IPS DF 6.9 (cell line): Measurements from ENCODE around the gene NOS3.

Experiments used
- DNase-seq: peaks from one replicate; pipeline ENCODE4 v3.0.0-alpha.2; 2013; ENCODE audit warnings: low read depth, low spot score
- H3K27ac ChIP-seq: one replicate; pipeline ENCODE4 v1.5.1; 2013; ENCODE audit warnings: low read length, control low read depth
- H3K27me3 ChIP-seq: 2 replicates; pipeline ENCODE4 v1.6.1; 2013; ENCODE audit warnings: mild to moderate bottlenecking, low read length; ENCODE audit not compliant: control insufficient read depth, insufficient read depth
- H3K36me3 ChIP-seq: 2 replicates; pipeline ENCODE4 v1.6.1; 2013; ENCODE audit warnings: low read length; ENCODE audit not compliant: control insufficient read depth, insufficient read depth
- H3K4me1 ChIP-seq: 2 replicates; pipeline ENCODE4 v1.6.1; 2013; ENCODE audit warnings: low read length; ENCODE audit not compliant: control insufficient read depth, insufficient read depth
- H3K4me3 ChIP-seq: 2 replicates; pipeline ENCODE4 v1.5.1; 2013; ENCODE audit warnings: mild to moderate bottlenecking, low read length
- H3K9me3 ChIP-seq: 2 replicates; pipeline ENCODE4 v1.6.1; 2013; ENCODE audit warnings: low read length, inconsistent platforms; ENCODE audit not compliant: control insufficient read depth, insufficient read depth
- WGBS: extraction: QIAGEN DNeasy Blood & Tissue Kit; methylation state at CpG from one replicate; pipeline ENCODE4 v1.1.7; 2013; ENCODE audit warnings: mixed read lengths, missing lambda C conversion rate; ENCODE audit not compliant: insufficient read length, insufficient coverage; 5-methylcytosine and 5-hydroxymethylcytosine counted together

Gene NOS3

DNA sequence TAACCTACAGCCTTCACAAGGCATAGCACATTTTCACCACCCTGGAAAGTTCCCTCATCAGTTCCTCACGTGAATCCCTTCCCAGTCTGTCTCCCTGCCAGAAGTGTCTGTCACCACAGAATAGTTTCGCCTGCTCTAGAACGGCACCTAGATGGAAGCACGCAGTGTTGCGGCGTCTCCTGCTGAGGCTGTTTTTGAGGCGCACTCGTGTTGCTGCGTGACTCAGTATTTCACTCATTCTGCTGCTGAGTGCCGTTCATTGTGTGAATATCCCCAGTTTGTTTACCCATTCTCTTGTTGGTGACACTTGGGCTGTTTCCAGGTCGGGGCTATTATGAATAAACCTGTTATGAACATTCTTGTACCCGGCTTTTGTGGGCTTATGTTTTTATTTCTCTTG, 12.8 kb downstream of the NOS3 start:
- WGBS, result no CpG with 5 or more reads among the region's 12 CpGs
- DNase-seq, result no peak
- Histone ChIP-seq H3K4me1 (0 out of 2 replicates have a peak, but pooled peaks cover 1% of the 10 kb centered on the region), H3K27ac (no peak overlapping the region), H3K4me3 (no peak overlapping the region), H3K27me3 (no peaks in the 10 kb centered on the region), H3K9me3 (no peaks in the 10 kb centered on the region), H3K36me3 (no peaks in the 10 kb centered on the region)

DNA sequence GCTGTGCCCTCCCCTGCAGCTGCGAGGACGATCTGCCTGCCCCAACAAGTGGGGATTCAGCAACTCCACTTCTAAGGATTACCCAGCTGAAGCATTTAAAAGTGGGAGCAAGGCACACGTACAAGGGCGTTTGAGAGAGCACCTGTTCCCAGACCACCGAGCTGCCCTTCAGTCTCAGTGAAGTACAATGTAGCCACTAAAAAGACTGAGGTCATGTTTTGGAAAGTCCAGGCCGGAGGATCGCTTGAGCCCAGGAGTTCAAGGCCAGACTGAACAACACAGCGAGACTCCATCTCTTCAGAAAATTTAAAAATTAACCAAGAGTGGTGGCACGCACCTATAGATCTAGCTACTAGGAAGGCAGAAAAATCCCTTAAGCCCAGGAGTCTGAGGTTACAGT, 14.7 kb downstream of the NOS3 start:
- WGBS, result no CpG with 5 or more reads among the region's 9 CpGs
- no peak for DNase-seq

DNA sequence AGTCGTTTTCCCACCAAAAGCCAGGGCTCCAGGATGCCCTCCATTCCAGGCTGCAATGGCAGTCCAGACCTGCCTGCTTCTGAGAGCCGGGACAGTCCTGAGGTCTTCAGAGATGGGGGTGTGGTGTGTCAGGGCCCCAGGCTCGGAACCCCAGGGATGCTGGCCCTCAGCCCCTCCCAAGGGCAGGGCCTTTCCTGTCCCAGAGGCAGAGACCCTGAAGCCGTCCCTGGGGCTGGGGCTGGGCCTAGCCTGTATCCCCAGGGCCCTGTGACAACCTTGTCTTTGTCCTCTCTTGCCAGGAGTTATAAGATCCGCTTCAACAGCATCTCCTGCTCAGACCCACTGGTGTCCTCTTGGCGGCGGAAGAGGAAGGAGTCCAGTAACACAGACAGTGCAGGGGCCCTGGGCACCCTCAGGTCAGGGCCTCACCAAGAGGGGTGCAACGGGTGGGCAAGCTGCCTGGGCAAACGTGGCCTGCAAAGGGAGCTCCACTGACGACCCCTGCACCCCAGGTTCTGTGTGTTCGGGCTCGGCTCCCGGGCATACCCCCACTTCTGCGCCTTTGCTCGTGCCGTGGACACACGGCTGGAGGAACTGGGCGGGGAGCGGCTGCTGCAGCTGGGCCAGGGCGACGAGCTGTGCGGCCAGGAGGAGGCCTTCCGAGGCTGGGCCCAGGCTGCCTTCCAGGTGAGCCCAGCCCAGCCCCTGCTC, 15.9 kb downstream of the NOS3 start:
- H3K9me3 ChIP-seq, result no peaks in the 10 kb centered on the region
- H3K4me1 ChIP-seq, result peaks cover 13% of the 10 kb centered on the region
- no peaks in the 10 kb centered on the region for H3K27me3 ChIP-seq
- DNase-seq, result no peak
- H3K36me3 ChIP-seq, result no peaks in the 10 kb centered on the region
- no CpG with 5 or more reads among the region's 23 CpGs for WGBS
- H3K4me3 ChIP-seq, result no peak overlapping the region
- H3K27ac ChIP-seq, result no peak overlapping the region

More for the DNA sequence above, 14.7 kb downstream of the NOS3 start:
- no peaks in the 10 kb centered on the region for H3K9me3 ChIP-seq
- H3K27me3 ChIP-seq, result no peaks in the 10 kb centered on the region
- H3K4me3 ChIP-seq, result no peak overlapping the region
- H3K4me1 ChIP-seq, result peaks cover 12% of the 10 kb centered on the region
- no peaks in the 10 kb centered on the region for H3K36me3 ChIP-seq
- H3K27ac ChIP-seq, result no peak overlapping the region

DNA sequence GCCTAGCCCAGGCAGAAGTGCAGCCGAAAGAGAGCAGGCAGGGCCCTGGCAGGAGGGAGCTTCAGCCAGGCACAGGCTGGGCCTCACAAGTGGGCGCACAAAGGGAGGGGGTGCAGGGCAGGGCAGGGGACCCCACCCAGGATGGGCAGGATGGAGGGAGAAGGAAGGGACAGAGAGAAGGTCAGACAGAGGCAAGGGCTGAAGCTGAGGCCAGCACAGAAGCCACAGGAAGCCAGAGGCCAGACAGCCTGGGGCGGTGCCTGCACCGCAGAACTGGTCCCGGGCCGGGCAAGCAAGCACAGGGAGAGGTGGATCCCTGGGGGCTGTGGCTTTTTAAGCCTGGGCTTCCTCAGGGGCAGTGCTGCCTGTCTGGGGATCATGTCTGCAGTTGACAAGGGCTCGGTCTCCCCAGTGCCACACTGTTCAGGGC, 16.7 kb downstream of the NOS3 start:
- no CpG with 5 or more reads among the region's 7 CpGs for WGBS
- Histone ChIP-seq H3K4me3 (no peak overlapping the region), H3K36me3 (no peaks in the 10 kb centered on the region), H3K9me3 (no peaks in the 10 kb centered on the region), H3K27ac (no peak overlapping the region), H3K27me3 (no peaks in the 10 kb centered on the region), H3K4me1 (peaks cover 14% of the 10 kb centered on the region)
- DNase-seq, result no peak

DNA sequence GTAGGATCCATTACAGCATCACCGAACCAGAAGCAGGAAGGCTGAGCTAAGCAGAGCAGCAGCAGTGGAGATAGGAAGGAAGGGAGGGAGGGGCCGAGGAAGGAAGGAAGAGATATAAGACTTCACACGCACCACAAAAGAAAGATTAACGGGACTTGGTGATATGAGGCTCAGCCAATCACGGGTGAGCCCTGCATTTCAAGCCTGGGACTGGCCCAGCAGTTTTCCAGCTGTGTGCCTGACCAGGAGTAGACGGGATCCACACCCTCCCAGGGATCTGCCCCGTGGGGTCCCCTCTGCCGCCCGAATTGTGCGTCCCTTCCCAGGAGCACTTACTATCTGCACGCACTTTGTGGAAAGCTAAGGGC, 17.3 kb downstream of the NOS3 start:
- WGBS, result no CpG with 5 or more reads among the region's 11 CpGs
- Histone ChIP-seq H3K4me3 (no peak overlapping the region), H3K9me3 (no peaks in the 10 kb centered on the region), H3K36me3 (no peaks in the 10 kb centered on the region), H3K27me3 (no peaks in the 10 kb centered on the region), H3K4me1 (peaks cover 17% of the 10 kb centered on the region), H3K27ac (no peak overlapping the region)
- DNase-seq, result no peak

DNA sequence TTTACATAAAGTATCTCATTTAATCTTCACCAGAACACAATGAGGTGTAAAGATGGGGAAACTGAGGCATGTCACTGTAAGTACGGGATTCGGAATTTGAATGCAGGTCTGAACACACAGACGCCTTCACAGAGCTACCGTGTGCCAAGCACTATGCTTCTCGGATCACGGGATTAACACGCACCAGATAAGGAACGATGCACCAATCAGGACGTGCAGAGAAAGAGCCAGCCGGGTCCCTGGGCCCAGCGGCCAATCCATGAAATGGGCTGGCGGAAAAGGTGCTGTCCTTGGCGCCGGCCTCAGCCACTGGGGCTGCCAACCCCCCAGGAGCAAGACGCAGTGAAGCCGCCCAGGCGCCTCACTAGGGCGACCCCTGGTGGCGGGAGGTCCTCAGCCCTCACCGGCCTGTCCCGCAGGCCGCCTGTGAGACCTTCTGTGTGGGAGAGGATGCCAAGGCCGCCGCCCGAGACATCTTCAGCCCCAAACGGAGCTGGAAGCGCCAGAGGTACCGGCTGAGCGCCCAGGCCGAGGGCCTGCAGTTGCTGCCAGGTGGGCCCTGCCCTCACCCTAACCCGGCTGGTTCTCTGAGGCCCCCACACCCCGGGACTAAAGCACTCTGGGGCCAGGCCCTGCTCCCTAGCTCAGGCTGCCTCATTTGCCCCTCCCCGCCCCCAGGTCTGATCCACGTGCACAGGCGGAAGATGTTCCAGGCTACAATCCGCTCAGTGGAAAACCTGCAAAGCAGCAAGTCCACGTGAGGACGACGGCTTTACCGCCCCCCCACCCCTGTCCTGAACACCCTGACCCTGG, 17.9 kb downstream of the NOS3 start:
- H3K27ac ChIP-seq, result no peak overlapping the region
- H3K36me3 ChIP-seq, result no peaks in the 10 kb centered on the region
- DNase-seq, result no peak
- WGBS, result no CpG with 5 or more reads among the region's 40 CpGs
- H3K9me3 ChIP-seq, result no peaks in the 10 kb centered on the region
- H3K4me1 ChIP-seq, result peaks cover 18% of the 10 kb centered on the region
- H3K27me3 ChIP-seq, result no peaks in the 10 kb centered on the region
- no peak overlapping the region for H3K4me3 ChIP-seq

DNA sequence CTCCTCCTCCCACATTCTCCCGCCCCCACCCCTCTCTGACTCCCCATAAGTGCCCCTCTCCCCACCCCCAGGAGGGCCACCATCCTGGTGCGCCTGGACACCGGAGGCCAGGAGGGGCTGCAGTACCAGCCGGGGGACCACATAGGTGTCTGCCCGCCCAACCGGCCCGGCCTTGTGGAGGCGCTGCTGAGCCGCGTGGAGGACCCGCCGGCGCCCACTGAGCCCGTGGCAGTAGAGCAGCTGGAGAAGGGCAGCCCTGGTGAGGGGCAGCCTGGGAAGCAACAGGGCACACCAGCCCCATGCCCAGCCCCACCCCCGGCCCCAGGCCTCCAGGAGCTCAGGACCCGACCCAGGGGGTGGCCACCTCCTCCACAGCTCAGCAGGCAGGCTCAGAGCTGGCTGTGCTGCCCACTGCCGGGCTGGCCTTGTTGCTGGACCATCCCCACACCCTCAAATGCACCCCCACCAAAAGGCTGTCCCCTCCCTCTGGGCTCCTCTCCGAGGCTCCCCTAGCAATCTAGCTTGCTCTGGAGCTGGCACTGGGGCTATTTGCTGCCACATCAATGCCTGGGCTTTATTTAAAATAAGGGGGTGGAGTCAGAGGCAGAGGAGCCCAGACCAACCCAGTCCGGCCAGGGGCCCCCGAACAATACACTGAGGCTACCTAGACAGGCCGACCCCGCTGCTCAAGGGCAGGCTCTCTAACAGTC, 18.7 kb downstream of the NOS3 start:
- Histone ChIP-seq H3K4me3 (no peak overlapping the region), H3K4me1 (peaks cover 18% of the 10 kb centered on the region), H3K27ac (no peak overlapping the region)

DNA sequence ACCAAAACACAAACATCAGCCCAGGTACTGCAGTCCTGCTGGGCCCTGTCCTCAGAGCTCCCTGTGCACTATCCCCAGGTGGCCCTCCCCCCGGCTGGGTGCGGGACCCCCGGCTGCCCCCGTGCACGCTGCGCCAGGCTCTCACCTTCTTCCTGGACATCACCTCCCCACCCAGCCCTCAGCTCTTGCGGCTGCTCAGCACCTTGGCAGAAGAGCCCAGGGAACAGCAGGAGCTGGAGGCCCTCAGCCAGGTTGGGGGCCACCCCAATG, 19.2 kb downstream of the NOS3 start:
- WGBS, result no CpG with 5 or more reads among the region's 7 CpGs
- no peak for DNase-seq
- H3K4me1 ChIP-seq, result peaks cover 18% of the 10 kb centered on the region
- H3K36me3 ChIP-seq, result no peaks in the 10 kb centered on the region
- no peak overlapping the region for H3K27ac ChIP-seq
- no peaks in the 10 kb centered on the region for H3K9me3 ChIP-seq
- H3K4me3 ChIP-seq, result no peak overlapping the region
- no peaks in the 10 kb centered on the region for H3K27me3 ChIP-seq

More for the DNA sequence above, 18.7 kb downstream of the NOS3 start:
- Histone ChIP-seq H3K36me3 (no peaks in the 10 kb centered on the region), H3K9me3 (no peaks in the 10 kb centered on the region), H3K27me3 (no peaks in the 10 kb centered on the region)
- no peak for DNase-seq
- no CpG with 5 or more reads among the region's 22 CpGs for WGBS

DNA sequence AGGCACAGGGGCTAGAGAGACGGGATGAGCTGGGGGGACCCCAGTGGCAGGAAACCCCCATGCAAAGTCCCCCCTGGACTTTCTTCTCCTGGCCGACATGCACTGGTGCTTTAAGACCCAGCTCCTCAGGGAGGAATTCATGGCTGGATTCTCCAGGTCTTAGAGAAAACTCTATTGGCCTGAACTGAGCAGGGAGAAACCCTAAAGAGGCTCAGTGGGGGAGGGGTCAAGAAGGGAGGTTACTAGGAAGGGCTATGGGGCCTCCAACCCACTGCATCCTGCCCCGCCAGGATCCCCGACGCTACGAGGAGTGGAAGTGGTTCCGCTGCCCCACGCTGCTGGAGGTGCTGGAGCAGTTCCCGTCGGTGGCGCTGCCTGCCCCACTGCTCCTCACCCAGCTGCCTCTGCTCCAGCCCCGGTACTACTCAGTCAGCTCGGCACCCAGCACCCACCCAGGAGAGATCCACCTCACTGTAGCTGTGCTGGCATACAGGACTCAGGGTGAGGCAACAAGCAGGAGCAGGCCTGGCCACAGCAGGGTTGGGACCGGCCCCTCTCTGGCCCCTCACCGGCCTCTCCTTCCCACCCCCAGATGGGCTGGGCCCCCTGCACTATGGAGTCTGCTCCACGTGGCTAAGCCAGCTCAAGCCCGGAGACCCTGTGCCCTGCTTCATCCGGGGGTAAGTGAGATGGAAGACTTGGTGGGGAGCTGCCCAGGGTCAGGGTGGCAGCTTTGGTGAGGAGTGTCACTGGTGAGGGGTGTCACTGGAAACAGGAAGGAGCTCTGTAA, 19.7 kb downstream of the NOS3 start:
- H3K36me3 ChIP-seq, result no peaks in the 10 kb centered on the region
- H3K9me3 ChIP-seq, result no peaks in the 10 kb centered on the region
- H3K27me3 ChIP-seq, result no peaks in the 10 kb centered on the region
- H3K27ac ChIP-seq, result no peak overlapping the region
- H3K4me1 ChIP-seq, result peaks cover 18% of the 10 kb centered on the region
- no peak for DNase-seq
- no peak overlapping the region for H3K4me3 ChIP-seq
- WGBS, result no CpG with 5 or more reads among the region's 18 CpGs

DNA sequence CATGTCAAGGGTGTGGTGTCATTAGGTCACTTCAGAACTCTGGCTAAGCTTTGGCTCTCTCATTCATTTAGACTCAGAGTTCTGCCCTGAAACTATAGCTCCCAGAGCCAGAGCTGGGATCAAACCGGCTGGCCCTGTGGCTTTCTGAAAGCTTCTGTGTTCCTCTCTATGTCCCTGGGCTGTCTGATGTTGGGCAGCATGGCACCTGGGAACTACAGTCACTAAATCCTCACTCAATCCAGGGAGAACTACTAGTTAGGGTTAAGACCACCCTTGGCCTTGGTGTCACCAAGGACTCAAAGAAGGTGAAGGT, 20.2 kb downstream of the NOS3 start:
- Histone ChIP-seq H3K36me3 (no peaks in the 10 kb centered on the region), H3K27ac (no peak overlapping the region), H3K9me3 (no peaks in the 10 kb centered on the region), H3K4me1 (peaks cover 18% of the 10 kb centered on the region), H3K27me3 (no peaks in the 10 kb centered on the region), H3K4me3 (no peak overlapping the region)
- no CpG with 5 or more reads among the region's 1 CpG for WGBS
- no peak for DNase-seq
